HG03097 (cell line): ENCODE data around the gene NETO2.

ENCODE experiments used
- ATAC-seq: cut with Tn5 transposase; IDR thresholded peaks from one replicate; pipeline ENCODE4 v1.9.1; 2021; ENCODE audit not compliant: unreplicated experiment, low FRiP score

NETO2 gene

DNA sequence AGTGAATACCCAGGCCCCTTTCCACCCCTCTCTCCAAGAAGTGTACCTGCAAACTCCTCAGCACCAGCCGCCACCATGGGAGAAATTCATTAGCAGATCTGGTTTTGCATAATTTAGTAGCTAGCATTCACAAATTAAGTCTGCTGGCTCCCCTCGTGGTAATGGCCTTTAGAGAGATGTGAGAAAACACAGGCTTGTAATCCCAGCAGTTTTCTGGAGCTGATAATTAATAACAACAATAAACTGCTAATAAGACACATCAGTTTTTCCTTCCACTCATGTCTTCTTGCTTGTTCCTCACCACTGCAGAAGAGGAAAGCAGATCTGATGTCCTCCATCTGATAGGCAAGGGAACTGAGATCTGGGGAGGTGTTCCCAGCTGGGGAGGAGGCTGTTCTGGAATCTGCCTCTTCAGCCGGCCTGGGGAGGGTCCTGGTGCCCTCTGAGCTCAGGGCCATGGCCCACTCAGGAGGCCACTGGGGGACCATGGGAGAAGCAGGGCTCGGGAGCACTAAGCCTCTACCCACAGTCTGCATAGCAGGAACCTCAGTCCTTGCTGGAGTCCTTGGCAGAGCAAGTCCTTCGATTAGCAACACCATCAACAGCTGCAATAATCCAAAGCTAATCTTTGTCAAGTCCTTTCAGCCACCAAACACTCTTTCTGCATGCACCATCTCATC, 96.1 kb downstream of the NETO2 start:
- no peak for ATAC-seq

DNA sequence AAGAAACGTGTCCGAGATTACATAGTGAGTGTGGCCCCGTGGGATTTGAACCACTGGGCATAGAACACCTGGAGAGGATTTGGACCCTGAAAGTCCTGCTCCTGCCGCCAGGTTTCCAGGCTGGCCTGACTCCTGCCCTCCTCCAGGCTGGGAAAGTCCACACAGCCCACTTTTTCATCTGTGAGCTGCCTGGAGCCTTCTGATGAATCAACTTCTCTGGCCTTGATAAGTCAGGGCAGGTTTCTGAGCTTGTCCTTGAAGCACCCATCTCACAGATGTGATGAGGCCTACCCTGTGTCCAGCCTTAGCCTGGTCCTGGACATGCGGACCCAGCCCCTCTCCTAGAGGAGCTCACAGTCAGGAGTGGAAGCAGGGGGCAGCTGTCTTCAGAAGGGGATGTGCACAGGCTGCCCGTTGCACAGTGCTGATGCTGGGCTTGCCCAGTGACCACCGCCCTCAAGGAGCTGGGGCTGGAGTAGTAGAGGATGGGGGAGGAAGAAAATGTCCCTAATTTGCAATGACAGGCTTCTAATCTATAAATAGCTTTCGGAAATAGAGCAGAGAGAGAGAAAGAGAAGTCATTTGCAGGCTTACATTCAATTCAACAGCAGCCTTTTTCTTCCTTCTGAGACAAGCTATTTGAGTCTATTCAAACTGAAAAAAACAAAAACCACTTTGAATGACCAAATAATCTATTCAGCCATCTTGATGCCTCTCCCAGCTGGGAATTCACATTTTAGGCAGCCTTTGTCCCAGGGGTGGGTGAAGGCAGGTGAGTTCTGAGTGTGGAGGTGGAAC, 96.8 kb downstream of the NETO2 start:
- no peak for ATAC-seq

DNA sequence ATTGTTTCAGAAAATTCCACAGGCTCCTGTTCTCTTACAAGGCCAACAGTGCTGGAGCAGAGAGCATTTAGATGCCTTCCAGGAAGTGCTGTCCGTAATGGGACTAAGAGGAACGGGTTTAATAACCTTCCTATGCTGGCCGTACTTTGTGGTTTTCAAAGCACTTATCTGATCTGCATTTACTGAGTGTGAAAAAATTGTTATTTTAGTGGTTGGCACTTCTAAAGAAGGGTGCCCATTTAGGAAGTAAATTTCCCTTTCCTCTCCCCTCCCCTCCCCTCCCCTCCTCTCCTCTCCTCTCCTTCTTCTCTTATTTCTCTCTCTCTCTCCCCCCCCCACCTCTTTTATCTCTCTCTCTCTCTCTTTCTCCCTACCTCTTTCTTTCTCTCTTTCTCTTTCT, 98.3 kb downstream of the NETO2 start:
- no peak for ATAC-seq

DNA sequence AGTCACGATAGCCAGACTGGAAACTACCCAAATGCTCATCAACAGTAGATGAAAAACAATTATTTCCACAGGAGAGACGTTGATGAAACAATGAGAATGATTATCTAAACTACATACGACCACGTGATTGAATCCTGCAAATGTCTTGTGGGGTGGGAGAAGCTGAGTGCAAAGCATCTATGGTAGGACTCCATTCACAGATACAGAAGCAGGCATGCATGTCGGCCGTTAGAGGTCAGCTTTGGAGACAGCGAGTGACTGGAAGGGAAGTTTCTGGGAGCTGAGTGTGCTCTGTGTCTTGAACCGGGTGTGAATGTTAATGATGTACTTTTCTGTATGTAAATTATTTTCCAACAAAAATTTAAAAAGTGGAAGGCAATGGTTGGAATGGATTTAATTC, 98.7 kb downstream of the NETO2 start:
- no peak for ATAC-seq

DNA sequence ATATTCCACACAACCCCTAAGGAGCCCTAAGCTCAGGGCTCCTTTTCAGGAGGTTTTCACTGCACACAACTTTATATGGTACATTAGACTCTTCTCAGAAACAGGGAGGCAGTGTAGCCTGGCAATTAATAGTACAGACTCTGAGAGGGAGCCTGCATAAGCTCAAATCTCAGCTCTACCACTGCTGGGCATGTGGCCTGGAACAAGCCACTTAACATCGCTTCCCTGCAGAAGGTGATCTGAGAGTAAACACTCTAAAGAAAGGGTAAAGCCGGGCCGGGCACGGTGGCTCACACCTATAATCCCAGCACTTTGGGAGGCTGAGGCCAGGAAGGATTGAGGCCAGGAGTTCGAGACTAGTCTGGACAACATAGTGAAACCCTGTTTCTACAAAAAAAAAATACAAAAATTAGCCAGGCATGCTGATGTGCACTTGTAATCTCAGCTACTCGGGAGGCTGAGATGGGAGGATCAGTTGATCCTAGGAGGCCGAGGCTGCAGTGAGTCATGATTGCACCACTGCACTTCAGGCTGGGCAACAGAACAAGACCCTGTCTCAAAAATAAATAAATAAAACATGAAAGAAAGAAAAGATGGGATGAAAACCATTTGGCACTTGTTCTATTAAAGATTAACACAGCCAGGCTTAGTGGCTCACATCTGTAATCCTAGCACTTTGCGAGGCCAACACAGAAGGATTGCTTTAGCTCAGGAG, 99.6 kb downstream of the NETO2 start:
- ATAC-seq: no peak

DNA sequence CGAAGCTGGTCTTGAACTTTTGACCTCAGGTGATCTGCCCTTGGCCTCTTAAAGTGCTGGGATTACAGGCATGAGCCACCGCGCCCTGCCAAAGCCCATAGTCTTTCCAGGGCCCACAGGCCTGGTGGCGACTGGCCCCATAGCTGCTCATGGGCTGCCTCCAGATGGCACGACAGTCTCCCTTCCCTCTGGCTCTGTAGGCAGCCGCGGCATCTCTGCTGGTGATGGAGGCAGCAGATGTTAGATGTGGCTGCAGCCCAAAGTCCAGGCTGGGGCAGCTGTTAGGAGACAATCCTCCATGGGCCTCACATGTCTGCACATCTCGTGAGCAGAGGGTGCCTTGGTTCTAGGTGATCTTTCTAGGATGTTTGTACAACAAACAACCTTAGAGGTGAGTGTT, 100.5 kb downstream of the NETO2 start:
- ATAC-seq: no peak

DNA sequence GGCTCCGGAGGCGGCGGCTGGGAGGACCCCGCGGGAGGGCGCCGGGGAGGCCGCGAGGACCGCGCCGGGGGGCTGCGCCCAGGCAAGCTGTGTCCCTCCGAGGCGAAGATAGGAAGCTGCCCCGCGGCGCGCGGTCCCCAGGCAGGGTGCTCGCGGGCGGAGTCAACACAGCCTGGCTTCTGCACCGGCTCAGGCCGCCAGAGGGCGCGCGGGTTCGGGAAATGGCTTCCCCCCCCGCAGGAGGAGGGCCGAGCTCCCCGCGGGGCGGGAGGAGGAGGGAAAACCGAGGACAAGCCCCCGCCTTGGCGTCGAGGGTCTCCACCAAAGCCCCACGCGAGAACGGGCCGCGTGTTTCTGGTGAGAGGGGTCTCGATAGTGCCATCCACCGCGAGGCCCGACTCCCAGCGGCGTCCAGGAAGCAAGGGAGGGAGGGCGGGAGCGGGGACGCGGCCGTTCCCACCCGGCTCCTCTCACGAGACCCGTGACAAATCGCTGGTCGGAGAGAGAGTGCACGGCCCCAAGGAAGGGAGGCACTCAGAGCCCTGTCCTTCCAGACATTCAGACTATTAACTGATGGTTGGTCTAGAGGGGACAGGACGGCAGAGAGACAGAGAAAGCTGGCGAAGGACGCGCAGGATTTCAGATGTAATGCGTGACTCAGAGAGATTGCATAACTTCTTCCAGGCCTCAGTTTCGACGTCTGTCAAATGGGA, 105.8 kb downstream of the NETO2 start:
- peak; percentile 86 for ATAC-seq

DNA sequence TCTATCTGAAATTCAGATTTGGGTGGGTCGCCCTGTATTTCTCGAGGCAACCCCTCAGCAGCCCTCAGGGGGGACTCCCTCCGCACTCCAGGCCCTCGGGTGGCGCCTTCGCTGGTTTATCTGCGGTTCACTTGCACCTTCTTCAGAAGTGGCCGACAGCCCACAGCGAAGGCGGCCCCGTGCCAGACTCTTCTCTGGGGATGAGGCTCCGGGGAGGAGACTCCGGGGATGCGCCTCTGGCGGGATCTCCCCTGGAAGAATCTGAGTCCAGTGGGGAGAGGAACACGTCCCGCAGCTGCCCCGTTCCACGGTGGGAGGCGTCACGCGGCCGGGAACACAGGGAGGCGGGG, 106.4 kb downstream of the NETO2 start:
- ATAC-seq: peak; percentile 19

DNA sequence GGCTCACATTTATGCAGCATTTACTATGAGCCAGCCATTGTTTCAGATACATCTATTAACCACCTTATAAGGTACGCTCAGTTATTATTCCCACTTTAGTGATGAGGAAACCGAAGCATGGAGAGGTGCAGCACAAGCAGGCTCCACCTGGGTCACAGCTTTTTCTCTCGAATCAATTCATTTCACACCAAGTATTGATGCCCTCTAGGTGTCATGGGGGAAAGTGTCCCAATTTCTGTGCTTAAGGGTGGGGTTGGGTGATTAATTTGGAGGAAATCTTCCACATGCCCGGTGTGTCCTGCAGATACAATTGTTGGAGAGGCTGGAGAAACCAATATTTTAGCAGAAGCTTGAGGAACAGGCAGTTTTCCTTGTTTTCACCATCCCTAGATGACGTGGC, 107.5 kb downstream of the NETO2 start:
- ATAC-seq: no peak

DNA sequence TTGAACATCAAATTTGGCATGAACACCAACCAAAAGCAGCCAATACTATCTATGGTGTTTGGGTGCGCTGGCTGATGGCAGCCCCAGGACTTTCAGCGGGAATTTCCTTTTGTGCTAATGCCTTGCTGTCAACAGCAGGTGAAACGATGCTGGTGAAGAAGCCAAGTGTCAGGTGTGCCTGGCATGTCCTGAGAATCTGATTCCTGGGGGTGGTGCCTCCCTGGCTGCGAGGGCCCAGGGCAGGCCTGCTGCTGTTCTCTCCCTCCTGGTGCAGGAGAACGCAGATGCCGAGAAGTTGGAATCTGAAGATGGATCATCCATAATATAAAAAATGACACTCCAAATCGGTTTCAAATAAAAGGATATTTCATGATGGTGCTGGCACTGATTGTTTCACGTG, 108.3 kb downstream of the NETO2 start:
- ATAC-seq: no peak

DNA sequence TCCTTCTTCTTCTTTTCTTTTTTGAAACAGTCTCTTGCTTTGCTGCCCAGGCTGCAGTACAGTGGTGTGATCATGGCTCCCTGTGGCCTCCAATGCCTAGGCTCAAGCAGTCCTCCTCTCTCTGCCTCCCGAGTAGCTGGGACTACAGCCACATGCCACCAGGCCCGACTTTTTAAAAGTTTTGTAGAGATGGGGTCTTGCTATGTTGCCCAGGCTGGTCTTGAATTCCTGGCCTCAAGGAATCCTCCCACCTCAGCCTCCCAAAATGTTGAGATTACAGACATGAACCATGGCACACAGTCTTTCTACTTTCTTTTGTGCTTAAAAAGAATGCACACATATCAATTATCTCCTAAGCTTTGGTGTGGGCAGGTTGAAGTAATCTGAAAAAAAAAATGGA, 109.3 kb downstream of the NETO2 start:
- no peak for ATAC-seq

DNA sequence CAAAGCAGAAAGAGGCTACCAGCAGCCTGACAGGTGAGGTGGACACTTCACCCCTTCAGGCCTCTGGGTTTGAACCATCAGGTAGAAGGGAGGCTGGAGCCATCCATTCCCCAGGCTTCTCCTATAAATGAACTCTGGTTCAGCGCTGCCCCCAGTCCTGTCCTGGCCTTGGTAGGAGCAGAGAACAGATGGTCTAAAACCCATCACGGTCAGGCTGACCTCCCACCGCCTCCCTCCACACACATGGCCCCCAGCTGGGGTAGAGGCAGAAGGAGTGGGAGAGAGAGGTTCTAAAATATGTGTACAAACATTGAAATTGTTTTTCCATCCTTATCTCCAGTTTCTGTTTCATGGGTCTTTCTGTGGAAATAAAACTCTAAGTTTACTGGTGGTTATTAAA, 110.6 kb downstream of the NETO2 start:
- no peak for ATAC-seq

DNA sequence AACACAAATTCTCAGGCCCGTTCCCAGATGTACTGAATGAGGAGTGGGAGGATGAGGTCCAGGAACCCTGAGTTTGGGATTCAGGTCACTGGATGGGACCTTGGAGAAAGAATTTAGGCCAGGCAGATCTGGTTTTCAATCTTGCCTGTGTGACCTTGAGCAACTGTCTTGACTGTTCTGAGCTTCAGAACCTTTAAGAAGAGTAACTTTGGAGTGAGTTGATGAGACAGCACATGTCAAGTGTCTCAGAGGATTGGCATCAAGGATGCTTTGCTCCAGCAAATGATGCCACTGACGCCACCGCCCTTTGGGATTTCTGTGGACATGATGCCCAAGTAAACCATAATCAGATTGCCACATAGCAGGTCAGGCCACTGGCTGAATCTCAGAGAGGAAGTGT, 114.0 kb downstream of the NETO2 start:
- no peak for ATAC-seq

DNA sequence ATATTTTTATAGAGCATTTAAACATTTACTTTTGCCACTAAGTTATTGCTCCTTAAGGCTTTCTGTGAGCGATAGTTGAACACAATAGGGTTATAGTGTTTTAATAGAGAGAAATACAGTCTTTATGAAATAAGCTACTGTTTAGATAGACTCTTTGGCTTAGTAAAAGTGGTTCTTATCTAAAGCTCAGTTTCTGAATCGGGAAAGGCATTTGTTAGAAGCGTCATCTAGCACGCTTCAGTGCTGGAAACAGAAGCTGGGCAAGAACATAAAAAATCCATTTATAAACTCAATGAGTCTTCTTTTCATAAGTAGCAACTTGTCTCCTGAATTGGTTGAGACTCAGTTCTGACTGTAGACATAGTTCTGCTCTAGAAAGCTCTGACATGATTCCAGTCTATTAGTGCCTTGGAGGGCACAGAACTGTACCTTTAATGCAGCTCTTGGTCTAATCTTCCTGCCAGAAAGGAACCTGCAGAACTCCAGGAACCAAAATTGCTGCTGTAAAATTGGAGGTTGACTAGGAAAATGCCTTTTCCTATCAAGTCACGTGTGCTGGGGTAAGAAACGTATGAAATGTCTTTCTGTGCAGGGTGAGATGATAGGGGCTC, 114.9 kb downstream of the NETO2 start:
- no peak for ATAC-seq
